Gastrocnemius medialis (tissue), 4 donors: Measurements from ENCODE around the gene TUBA3D. TPM values are rescaled to one million over a fixed set of nuclear protein-coding genes. Genes with fewer than 3 reads are reported as not detected.
"Not testable (repeated sequence)": the region's sequence is repeated elsewhere in the genome, so short reads cannot be mapped to it uniquely, and the experiment has no call there.

Experiments
- ATAC-seq, 2 donors: fragments of 150-250 bp; one replicate each; pipeline ENCODE4 v1.9.1; 2016
- DNase-seq, 2 donors: peaks; one replicate each; pipeline ENCODE4 v3.0.0-alpha.2; 2019
- H3K27ac ChIP-seq, 4 donors: fragments of 200-600 bp; sonication (generic); 1 replicate in 1 of 4; 2 replicates in 3 of 4; pipeline ENCODE4 v1.5.1; 2016 to 2018; ENCODE audit warnings: mild to moderate bottlenecking in 2 of 4, moderate library complexity in 1 of 4
- H3K27me3 ChIP-seq, 3 donors: fragments of 200-600 bp; sonication (generic) in 2 of 3; 1 replicate in 1 of 3; 2 replicates in 2 of 3; pipeline versions ENCODE4 v1.5.1 to v1.6.0; 2016 to 2019; ENCODE audit warnings: mild to moderate bottlenecking in 1 of 3, moderate library complexity in 1 of 3
- H3K36me3 ChIP-seq, 2 donors: fragments of 200-600 bp; sonication (generic) in 1 of 2; one replicate each; pipeline ENCODE4 v1.5.1; 2017 to 2018
- H3K4me1 ChIP-seq, 2 donors: fragments of 200-600 bp; sonication (generic) in 1 of 2; one replicate each; pipeline ENCODE4 v1.5.1; 2016 to 2017; ENCODE audit warnings: mild to moderate bottlenecking in 2 of 2
- H3K4me3 ChIP-seq, 4 donors: fragments of 200-600 bp; sonication (generic) in 3 of 4; 1 replicate in 1 of 4; 2 replicates in 3 of 4; pipeline ENCODE4 v1.5.1; 2016 to 2019; ENCODE audit warnings: mild to moderate bottlenecking in 2 of 4
- H3K9me3 ChIP-seq, 3 donors: fragments of 200-600 bp; sonication (generic) in 2 of 3; 1 replicate in 1 of 3; 2 replicates in 2 of 3; pipeline ENCODE4 v1.5.1; 2016 to 2019
- POLR2A ChIP-seq, 2 donors: fragments of 450-650 bp; IDR thresholded peaks; one replicate each; pipeline ENCODE4 v1.6.1; 2017; ENCODE audit warnings: antibody characterized with exemption in 2 of 2, mild to moderate bottlenecking in 2 of 2, moderate library complexity in 2 of 2
- in situ Hi-C, 4 donors: fragments of 200-750 bp; cut with MboI; loops; one replicate each; pipeline versions ENCODE4 v1.15.0 to v1.8.0; 2017; ENCODE audit warnings: low sequenced_read_pairs in 4 of 4
- intact Hi-C: fragments of 100-400 bp; cut with DNase I; formaldehyde crosslinking; loops from one replicate; pipeline ENCODE4 v1.15.1; 2023; ENCODE audit warnings: low total_unique reads
- total RNA-seq, 4 donors: library from RNA; depleted of rRNA; stranded (reverse); fragments of >200 nt; gene quantifications; one replicate each; pipeline versions ENCODE4 v1.1.0 to v1.2.3, GENCODE V29; 2016
- TF ChIP-seq, protein P1 (sequence below), 5 experiments: fragments of 450-650 bp in 3 of 5; fragments of 200-600 bp in 2 of 5; sonication (generic) in 2 of 5; IDR thresholded peaks in 4 of 5; conservative IDR thresholded peaks in 1 of 5; 1 replicate in 4 of 5; 2 replicates in 1 of 5; pipeline ENCODE4 v1.5.1; 2016 to 2019; ENCODE audit warnings: antibody characterized with exemption in 5 of 5, mild to moderate bottlenecking in 3 of 5, moderate library complexity in 3 of 5

Gene TUBA3D
- total RNA-seq, 4 donors from 2014 or later: 1.4 TPM; not detected in 3

DNA sequence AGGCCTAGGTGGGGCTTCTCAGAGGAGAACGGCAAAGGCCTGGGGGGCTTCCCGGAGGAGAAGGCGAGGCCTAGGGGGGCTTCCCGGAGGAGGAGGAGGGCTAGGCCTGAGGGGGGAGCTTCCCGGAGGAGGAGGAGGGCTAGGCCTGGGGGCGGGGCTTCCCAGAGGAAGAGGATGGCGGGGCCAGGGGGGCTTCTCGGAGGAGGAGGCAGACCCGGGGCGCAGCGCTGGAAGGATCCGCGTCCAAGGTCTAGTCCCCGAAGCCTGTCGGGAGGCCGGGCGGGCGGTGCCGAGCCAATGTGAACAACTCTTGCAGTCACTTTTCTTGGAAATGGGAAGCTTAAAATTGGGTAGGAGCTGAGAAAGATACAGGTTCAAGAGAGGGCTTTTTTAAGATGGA lies 30.0 kb upstream of the TUBA3D start:
- Histone ChIP-seq H3K9me3 (no peaks in the 10 kb centered on the region), H3K4me3 (no peak overlapping the region), H3K36me3 (no peaks in the 10 kb centered on the region), H3K4me1 (no peaks in the 10 kb centered on the region), H3K27me3 (no peaks in the 10 kb centered on the region), H3K27ac (no peak overlapping the region)
- in situ Hi-C loops: no loop called here
- DNase-seq (no peak), ATAC-seq (no peak)
- TF ChIP-seq, protein P1, sequence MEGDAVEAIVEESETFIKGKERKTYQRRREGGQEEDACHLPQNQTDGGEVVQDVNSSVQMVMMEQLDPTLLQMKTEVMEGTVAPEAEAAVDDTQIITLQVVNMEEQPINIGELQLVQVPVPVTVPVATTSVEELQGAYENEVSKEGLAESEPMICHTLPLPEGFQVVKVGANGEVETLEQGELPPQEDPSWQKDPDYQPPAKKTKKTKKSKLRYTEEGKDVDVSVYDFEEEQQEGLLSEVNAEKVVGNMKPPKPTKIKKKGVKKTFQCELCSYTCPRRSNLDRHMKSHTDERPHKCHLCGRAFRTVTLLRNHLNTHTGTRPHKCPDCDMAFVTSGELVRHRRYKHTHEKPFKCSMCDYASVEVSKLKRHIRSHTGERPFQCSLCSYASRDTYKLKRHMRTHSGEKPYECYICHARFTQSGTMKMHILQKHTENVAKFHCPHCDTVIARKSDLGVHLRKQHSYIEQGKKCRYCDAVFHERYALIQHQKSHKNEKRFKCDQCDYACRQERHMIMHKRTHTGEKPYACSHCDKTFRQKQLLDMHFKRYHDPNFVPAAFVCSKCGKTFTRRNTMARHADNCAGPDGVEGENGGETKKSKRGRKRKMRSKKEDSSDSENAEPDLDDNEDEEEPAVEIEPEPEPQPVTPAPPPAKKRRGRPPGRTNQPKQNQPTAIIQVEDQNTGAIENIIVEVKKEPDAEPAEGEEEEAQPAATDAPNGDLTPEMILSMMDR (IDR thresholded peaks at IDR 0.05 in 4 of 5, conservative IDR thresholded peaks at IDR 0.05 in 1 of 5): no peak
- TF ChIP-seq POLR2A (IDR thresholded peaks at IDR 0.05): no peak
- intact Hi-C loops: no loop called here

- H3K27ac ChIP-seq, H3K9me3 ChIP-seq, in situ Hi-C loops, ATAC-seq, DNase-seq, H3K4me1 ChIP-seq, intact Hi-C loops, H3K27me3 ChIP-seq, H3K36me3 ChIP-seq, H3K4me3 ChIP-seq: not testable (repeated sequence)
Observed at GRCh38 chr2:131447981-131448380, 27.9 kb upstream of the TUBA3D start.

DNA sequence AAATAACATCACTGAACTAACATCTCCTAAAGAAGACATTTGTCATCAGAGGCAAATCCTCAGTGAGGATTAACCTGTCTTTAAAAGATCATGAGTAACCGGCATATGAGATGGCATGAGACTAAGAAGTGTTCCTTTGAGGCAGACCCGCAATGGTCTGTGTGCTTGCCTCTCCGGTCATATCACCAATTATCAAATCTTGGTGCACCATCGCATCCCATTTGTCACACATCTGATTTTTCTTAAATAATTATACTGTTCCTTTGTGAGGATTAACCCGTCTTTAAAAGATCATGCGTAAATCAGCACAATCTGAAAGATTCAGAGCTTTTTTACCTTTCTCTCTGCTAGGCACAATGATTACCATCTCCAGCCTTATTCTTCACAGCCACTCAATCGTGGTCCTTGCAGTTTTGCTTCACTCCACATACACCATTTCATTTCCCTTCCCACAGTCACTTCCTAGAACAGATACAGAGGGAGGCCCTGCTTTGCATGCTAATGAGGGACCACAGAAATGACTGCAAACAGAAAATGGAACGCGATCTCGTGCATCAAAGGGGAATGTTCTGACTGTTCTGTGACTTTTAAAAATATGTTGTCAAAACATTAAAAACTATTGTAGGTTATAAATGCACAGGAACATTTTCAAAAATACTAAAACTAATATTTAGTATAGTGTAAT lies 24.5 kb upstream of the TUBA3D start:
- H3K4me3 ChIP-seq, in situ Hi-C loops, H3K27me3 ChIP-seq, H3K9me3 ChIP-seq, H3K4me1 ChIP-seq, ATAC-seq, DNase-seq, H3K27ac ChIP-seq, intact Hi-C loops, H3K36me3 ChIP-seq: not testable (repeated sequence)

DNA sequence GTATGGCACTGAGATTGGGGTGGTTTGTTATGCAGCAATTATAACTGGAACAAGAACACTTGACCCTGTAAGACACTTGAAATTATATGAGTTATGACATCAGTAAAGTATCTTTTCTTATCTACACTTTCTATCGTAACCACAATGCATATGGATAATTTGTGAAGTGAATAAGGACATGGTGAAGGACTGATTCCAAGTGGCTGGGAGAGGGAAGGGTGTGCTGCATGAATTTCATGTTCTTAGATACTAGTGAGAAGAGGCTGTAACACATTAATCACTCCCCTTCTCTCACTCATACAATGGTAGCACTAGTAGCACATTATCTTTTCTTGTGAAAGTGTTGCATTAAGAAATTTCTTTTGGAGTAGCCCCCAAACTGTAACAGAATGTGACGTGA lies 21.0 kb upstream of the TUBA3D start:
- H3K4me3 ChIP-seq, H3K27me3 ChIP-seq, H3K27ac ChIP-seq, in situ Hi-C loops, H3K4me1 ChIP-seq, H3K36me3 ChIP-seq, H3K9me3 ChIP-seq, intact Hi-C loops, ATAC-seq, DNase-seq: not testable (repeated sequence)

DNA sequence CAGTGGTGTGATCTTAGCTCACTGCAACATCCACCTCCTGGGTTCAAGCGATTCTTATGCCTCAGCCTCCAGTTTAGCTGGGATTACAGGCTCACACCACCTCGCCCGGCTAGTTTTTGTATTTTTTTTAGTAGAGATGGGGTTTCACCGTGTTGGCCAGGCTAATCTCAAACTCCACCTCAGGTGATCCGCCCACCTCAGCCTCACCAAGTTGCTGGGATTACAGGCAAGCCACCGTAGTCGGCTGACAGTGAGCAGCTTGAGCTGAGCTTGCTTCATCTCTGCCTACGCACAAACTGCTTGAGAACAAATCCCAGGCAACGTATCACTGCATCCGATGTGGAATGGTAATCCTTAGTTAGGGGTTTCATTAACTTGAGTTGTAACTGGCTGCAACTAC lies 8.2 kb upstream of the TUBA3D start:
- in situ Hi-C loops, intact Hi-C loops, ATAC-seq, H3K27ac ChIP-seq, DNase-seq, H3K4me1 ChIP-seq, H3K36me3 ChIP-seq, H3K4me3 ChIP-seq, H3K9me3 ChIP-seq, H3K27me3 ChIP-seq: not testable (repeated sequence)

- intact Hi-C loops, H3K9me3 ChIP-seq, ATAC-seq, H3K36me3 ChIP-seq, DNase-seq, H3K4me3 ChIP-seq, H3K27ac ChIP-seq, H3K4me1 ChIP-seq, in situ Hi-C loops, H3K27me3 ChIP-seq: not testable (repeated sequence)
Observed at GRCh38 chr2:131470944-131471343, 5.0 kb upstream of the TUBA3D start.

GRCh38 chr2:131471624-131472023 lies 4.3 kb upstream of the TUBA3D start:
- in situ Hi-C loops, H3K9me3 ChIP-seq, intact Hi-C loops, H3K36me3 ChIP-seq, H3K4me3 ChIP-seq, H3K4me1 ChIP-seq, H3K27me3 ChIP-seq, DNase-seq, H3K27ac ChIP-seq, ATAC-seq: not testable (repeated sequence)

DNA sequence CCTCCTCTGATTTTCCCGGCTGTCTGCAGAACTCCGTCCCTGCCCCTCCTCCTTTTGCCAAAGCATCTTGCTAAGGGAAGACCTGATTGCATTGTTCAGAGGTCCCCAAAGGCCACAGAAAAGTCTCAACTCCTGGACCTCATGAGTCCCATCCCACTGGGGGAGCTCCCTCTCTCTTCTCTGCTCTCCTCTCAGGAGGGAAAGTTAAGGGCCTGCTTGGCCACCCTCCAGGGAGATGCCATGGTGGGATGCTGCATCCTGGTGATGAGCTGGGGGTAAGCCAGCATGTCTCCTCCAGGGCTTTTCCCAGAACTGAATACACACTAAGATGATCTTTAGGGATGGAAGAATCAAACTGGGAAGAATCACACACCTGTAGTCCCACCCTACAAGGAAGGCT lies 2.7 kb upstream of the TUBA3D start:
- intact Hi-C loops, DNase-seq, H3K4me3 ChIP-seq, H3K27me3 ChIP-seq, H3K27ac ChIP-seq, in situ Hi-C loops, H3K9me3 ChIP-seq, H3K4me1 ChIP-seq, ATAC-seq, H3K36me3 ChIP-seq: not testable (repeated sequence)

DNA sequence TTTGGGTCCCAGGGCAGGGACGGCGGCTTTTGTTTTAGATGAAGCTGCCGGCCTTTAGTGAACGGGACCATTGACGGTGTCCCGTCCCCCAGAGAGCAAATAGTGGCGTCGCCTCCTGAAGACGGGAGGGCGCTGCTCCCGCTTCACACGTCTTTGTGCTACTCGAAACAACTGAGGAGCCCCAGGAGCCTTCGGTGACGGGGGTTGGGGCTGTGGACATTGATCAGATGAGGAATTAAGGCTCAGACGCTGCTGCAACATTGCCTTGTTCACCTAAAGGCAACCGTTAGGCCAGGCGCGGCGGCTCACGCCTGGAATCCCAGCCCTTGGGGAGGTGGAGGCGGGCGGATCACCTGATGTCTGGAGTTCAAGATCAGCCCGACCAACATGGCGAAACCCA lies 444 bp downstream of the TUBA3D start:
- H3K4me1 ChIP-seq, H3K27me3 ChIP-seq, H3K27ac ChIP-seq, H3K9me3 ChIP-seq, H3K4me3 ChIP-seq, intact Hi-C loops, in situ Hi-C loops, H3K36me3 ChIP-seq, ATAC-seq, DNase-seq: not testable (repeated sequence)

- intact Hi-C loops, H3K4me3 ChIP-seq, H3K36me3 ChIP-seq, H3K27ac ChIP-seq, H3K4me1 ChIP-seq, DNase-seq, in situ Hi-C loops, H3K27me3 ChIP-seq, H3K9me3 ChIP-seq, ATAC-seq: not testable (repeated sequence)
Observed at GRCh38 chr2:131477227-131477626, 1.3 kb downstream of the TUBA3D start.

- H3K4me1 ChIP-seq, H3K9me3 ChIP-seq, intact Hi-C loops, H3K4me3 ChIP-seq, H3K27ac ChIP-seq, ATAC-seq, DNase-seq, in situ Hi-C loops, H3K27me3 ChIP-seq, H3K36me3 ChIP-seq: not testable (repeated sequence)
Observed at GRCh38 chr2:131478074-131478849, 2.3 kb downstream of the TUBA3D start.
